GM12892 (cell line): Measurements from ENCODE around the gene GABRQ.
"Not testable (repeated sequence)": the region's sequence is repeated elsewhere in the genome, so short reads cannot be mapped to it uniquely, and the experiment has no call there.

Experiments
- POLR2A ChIP-seq: IDR thresholded peaks from 2 replicates; pipeline ENCODE4 v1.6.1; 2011; ENCODE audit warnings: low read depth, low read length, control low read depth
- POLR2AphosphoS5 ChIP-seq: IDR thresholded peaks from 2 replicates; pipeline ENCODE4 v1.6.1; 2011; ENCODE audit warnings: low read depth, low read length, control low read depth
- TAF1 ChIP-seq: IDR thresholded peaks from 2 replicates; pipeline ENCODE4 v1.6.1; 2011; ENCODE audit warnings: low read depth, mild to moderate bottlenecking, control low read depth, low read length, borderline replicate concordance

- TF ChIP-seq POLR2A, POLR2AphosphoS5, TAF1: not testable (repeated sequence)
Observed at GRCh38 chrX:152697952-152698931, 60.5 kb downstream of the GABRQ start, which contains the start of gene MAGEA3.
